HepG2 (cell line): Measurements from ENCODE around the gene APOL2. TPM values are rescaled to one million over a fixed set of nuclear protein-coding genes. Genes with fewer than 3 reads are reported as not detected.

Experiments used
- BORCS8-MEF2B ChIP-seq: sonication (generic); formaldehyde crosslinking; IDR thresholded peaks from 2 replicates; pipeline ENCODE4 v1.8.0; 2022; ENCODE audit warnings: mild to moderate bottlenecking, missing genetic modification reagents
- CREM ChIP-seq, 2 experiments: sonication (generic) in 1 of 2; formaldehyde crosslinking in 1 of 2; IDR thresholded peaks; 2 replicates each; pipeline versions ENCODE4 v1.4.0 to v1.6.1; 2016 to 2020; ENCODE audit warnings: antibody characterized with exemption in 1 of 2, mild to moderate bottlenecking in 1 of 2, missing genetic modification reagents in 1 of 2
- FOXO1 ChIP-seq: sonication (generic); formaldehyde crosslinking; IDR thresholded peaks from 2 replicates; pipeline ENCODE4 v1.4.0; 2020; ENCODE audit warnings: missing genetic modification reagents
- FOXP1 ChIP-seq, 2 experiments: fragments of 450-650 bp in 1 of 2; IDR thresholded peaks; 2 replicates each; pipeline ENCODE4 v1.6.1; 2017 to 2018; ENCODE audit warnings: antibody characterized with exemption in 1 of 2
- GTF3A ChIP-seq: sonication (generic); formaldehyde crosslinking; conservative IDR thresholded peaks from 2 replicates; pipeline ENCODE4 v1.4.0; 2020; ENCODE audit warnings: mild to moderate bottlenecking, missing genetic modification reagents
- HCFC1 ChIP-seq: fragments of 150-350 bp; IDR thresholded peaks from 2 replicates; pipeline ENCODE4 v1.6.1; 2014; ENCODE audit warnings: low read depth, low read length
- HDAC2 ChIP-seq: sonication (generic); formaldehyde crosslinking; IDR thresholded peaks from 2 replicates; pipeline ENCODE4 v1.4.0; 2020; ENCODE audit warnings: missing genetic modification reagents
- MAZ ChIP-seq, 2 experiments: sonication (generic) in 1 of 2; formaldehyde crosslinking in 1 of 2; IDR thresholded peaks; 2 replicates each; pipeline versions ENCODE4 v1.5.0 to v1.6.1; 2012 to 2020; ENCODE audit warnings: low read depth in 2 of 2, mild to moderate bottlenecking in 2 of 2, borderline replicate concordance in 1 of 2, improper control_type of control experiment in 1 of 2, low read length in 1 of 2, missing genetic modification reagents in 1 of 2, moderate library complexity in 1 of 2
- MTA3 ChIP-seq: sonication (generic); formaldehyde crosslinking; IDR thresholded peaks from 2 replicates; pipeline ENCODE4 v1.4.0; 2020; ENCODE audit warnings: missing genetic modification reagents
- NR2F6 ChIP-seq, 2 experiments: IDR thresholded peaks; 2 replicates each; pipeline ENCODE4 v1.6.1; 2016; ENCODE audit warnings: antibody characterized with exemption in 1 of 2, mild to moderate bottlenecking in 1 of 2
- PHF8 ChIP-seq: sonication (generic); formaldehyde crosslinking; IDR thresholded peaks from 2 replicates; pipeline ENCODE4 v1.5.0; 2020; ENCODE audit warnings: missing genetic modification reagents
- POGZ ChIP-seq: sonication (generic); formaldehyde crosslinking; IDR thresholded peaks from 2 replicates; pipeline ENCODE4 v1.4.0; 2020; ENCODE audit warnings: mild to moderate bottlenecking, missing genetic modification reagents
- POLR2AphosphoS5 ChIP-seq: IDR thresholded peaks from 2 replicates; pipeline ENCODE4 v1.6.1; 2012; ENCODE audit warnings: low read depth, low read length
- POLR2G ChIP-seq: fragments of 200-400 bp; formaldehyde crosslinking; IDR thresholded peaks from 2 replicates; pipeline ENCODE4 v1.6.1; 2018; ENCODE audit warnings: mild to moderate bottlenecking, low read depth, low read length, moderate library complexity
- SMAD3 ChIP-seq: sonication (generic); formaldehyde crosslinking; IDR thresholded peaks from 2 replicates; pipeline ENCODE4 v1.4.0; 2020; ENCODE audit warnings: missing genetic modification reagents
- SMYD3 ChIP-seq: sonication (generic); formaldehyde crosslinking; IDR thresholded peaks from 2 replicates; pipeline ENCODE4 v1.8.1; 2023; ENCODE audit warnings: mild to moderate bottlenecking, missing genetic modification reagents
- SOX5 ChIP-seq: IDR thresholded peaks from 2 replicates; pipeline ENCODE4 v1.6.1; 2016; ENCODE audit warnings: borderline replicate concordance
- TBX2 ChIP-seq: sonication (generic); formaldehyde crosslinking; IDR thresholded peaks from 2 replicates; pipeline ENCODE4 v1.5.0; 2020; ENCODE audit warnings: missing genetic modification reagents, mild to moderate bottlenecking, borderline replicate concordance
- YEATS2 ChIP-seq: sonication (generic); formaldehyde crosslinking; IDR thresholded peaks from 2 replicates; pipeline ENCODE4 v1.4.0; 2020; ENCODE audit warnings: missing genetic modification reagents, borderline replicate concordance
- ZFY ChIP-seq: sonication (generic); formaldehyde crosslinking; IDR thresholded peaks from 2 replicates; pipeline ENCODE4 v1.4.0; 2020; ENCODE audit warnings: missing genetic modification reagents
- ZMYM4 ChIP-seq: sonication (generic); formaldehyde crosslinking; IDR thresholded peaks from 2 replicates; pipeline ENCODE4 v1.8.1; 2023; ENCODE audit warnings: mild to moderate bottlenecking, missing genetic modification reagents
- ZNF549 ChIP-seq: sonication (generic); formaldehyde crosslinking; IDR thresholded peaks from 2 replicates; pipeline ENCODE4 v1.5.0; 2020; ENCODE audit warnings: missing genetic modification reagents
- ZNF564 ChIP-seq: sonication (generic); formaldehyde crosslinking; IDR thresholded peaks from 2 replicates; pipeline ENCODE4 v1.8.1; 2023; ENCODE audit warnings: mild to moderate bottlenecking, missing genetic modification reagents
- ZNF614 ChIP-seq: IDR thresholded peaks from 2 replicates; pipeline ENCODE4 v1.6.1; 2018; ENCODE audit warnings: missing biosample characterization, missing genetic modification reagents, inconsistent platforms, borderline replicate concordance
- ZNF782 ChIP-seq: sonication (generic); formaldehyde crosslinking; IDR thresholded peaks from 2 replicates; pipeline ENCODE4 v1.4.0; 2020; ENCODE audit warnings: missing genetic modification reagents, mild to moderate bottlenecking, borderline replicate concordance
- ZZZ3 ChIP-seq: sonication (generic); formaldehyde crosslinking; IDR thresholded peaks from 2 replicates; pipeline ENCODE4 v1.4.0; 2020; ENCODE audit warnings: missing genetic modification reagents, mild to moderate bottlenecking, borderline replicate concordance
- polyA plus RNA-seq, 8 experiments: library from polyadenylated mRNA; depleted of rRNA in 3 of 8; stranded (reverse) in 7 of 8; unstranded in 1 of 8; fragments of >200 nt; fragmentation: Illumina TruSeq in 4 of 8; extraction: Trizol in 4 of 8; gene quantifications; 2 replicates each; pipeline versions ENCODE4 v1.2.1 to v1.2.3, GENCODE V29; 2011 to 2016; ENCODE audit warnings: low read depth in 4 of 8, missing spikeins in 1 of 8, mixed read lengths in 1 of 8; ENCODE audit not compliant: insufficient read depth in 1 of 8
- total RNA-seq, 5 experiments: library from RNA; depleted of rRNA; stranded (reverse); fragments of >200 nt; fragmentation: Illumina TruSeq; extraction: Trizol; gene quantifications; 2 replicates each; pipeline ENCODE4 v1.2.3, GENCODE V29; 2016; ENCODE audit warnings: low read depth in 1 of 5
- TF ChIP-seq, protein P1 (sequence below): sonication (generic); formaldehyde crosslinking; IDR thresholded peaks from 2 replicates; pipeline ENCODE4 v1.5.0; 2020; ENCODE audit warnings: missing genetic modification reagents, mild to moderate bottlenecking, borderline replicate concordance

The APOL2 gene
- total and polyA plus RNA-seq, 2 of the 13 experiments (the other 11 are each of a cell fraction or from before 2014, with no cell fraction given): 28.7 to 51.2 TPM

DNA sequence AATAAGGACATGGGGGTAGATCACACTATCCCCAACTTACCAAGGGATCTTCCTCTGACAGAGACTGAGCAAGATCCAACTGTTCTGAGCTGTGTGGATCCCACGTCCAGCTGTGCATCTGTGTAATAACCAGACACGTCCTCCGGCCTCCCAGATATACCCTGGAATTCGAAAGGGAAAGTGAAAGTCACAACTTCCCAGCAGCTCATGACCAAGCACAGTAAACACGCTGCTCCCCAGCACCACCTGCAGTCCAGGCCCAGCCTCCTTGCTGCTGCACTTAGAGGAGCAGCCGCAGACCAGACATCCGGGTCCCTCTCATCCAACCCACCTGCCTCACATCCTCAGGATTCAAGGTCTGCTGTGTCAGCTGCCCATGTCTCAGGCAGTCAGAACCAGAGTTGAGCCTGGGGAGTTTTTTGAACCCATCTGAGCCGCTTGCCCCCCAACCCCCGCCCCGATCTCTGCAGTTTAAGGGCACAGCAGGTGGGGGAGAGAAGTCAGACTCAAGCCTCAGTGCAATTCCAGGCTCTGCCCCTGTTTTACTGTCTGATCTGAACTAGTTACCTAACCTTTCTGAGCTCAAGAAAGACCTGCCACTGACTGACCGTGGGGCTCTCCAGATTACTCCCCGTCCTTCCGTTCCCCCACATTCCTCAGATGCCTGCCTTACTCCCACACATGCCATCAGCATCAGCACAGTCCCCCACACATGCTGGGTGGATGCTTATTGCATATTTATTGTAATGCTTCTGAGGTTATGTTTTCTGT is at the start of gene APOL2 (continued):
- TF ChIP-seq TBX2 (CRISPR knock-in tag) (0 out of 2 replicates have a peak, but pooled peaks have one; percentile 32), CREM (IDR thresholded peaks at IDR 0.05) (peak; percentile 40; the same call in 1 of the 2 replicates), CREM (CRISPR knock-in tag; IDR thresholded peaks at IDR 0.05) (no peak), BORCS8-MEF2B (CRISPR knock-in tag) (peak; percentile 75), ZMYM4 (CRISPR knock-in tag) (peak; percentile 71), SMYD3 (CRISPR knock-in tag) (0 out of 2 replicates have a peak, but pooled peaks have one; percentile 49), FOXO1 (CRISPR knock-in tag) (peak; percentile 95), SOX5 (CRISPR knock-in tag) (peak; percentile 57; the same call in 1 of the 2 replicates), ZNF564 (CRISPR knock-in tag) (0 out of 2 replicates have a peak, but pooled peaks have one; percentile 40), ZNF549 (CRISPR knock-in tag) (no peak), POLR2AphosphoS5 (peak; percentile 87), HDAC2 (peak; percentile 66; the same call in 1 of the 2 replicates), ZNF614 (CRISPR knock-in tag) (peak; percentile 65; the same call in 1 of the 2 replicates), NR2F6 (IDR thresholded peaks at IDR 0.05) (no peak), NR2F6 (CRISPR knock-in tag; IDR thresholded peaks at IDR 0.05) (peak; percentile 49; the same call in 1 of the 2 replicates), ZNF782 (CRISPR knock-in tag) (0 out of 2 replicates have a peak, but pooled peaks have one; percentile 17), ZFY (CRISPR knock-in tag) (peak; percentile 76; the same call in 1 of the 2 replicates), MTA3 (CRISPR knock-in tag) (no peak), ZZZ3 (peak; percentile 72; the same call in 1 of the 2 replicates), HCFC1 (peak; percentile 57), POGZ (CRISPR knock-in tag) (peak; percentile 53; the same call in 1 of the 2 replicates), POLR2G (peak; percentile 81), GTF3A (no peak), SMAD3 (0 out of 2 replicates have a peak, but pooled peaks have one; percentile 42), FOXP1 (IDR thresholded peaks at IDR 0.05) (peak; percentile 49; the same call in 1 of the 2 replicates), FOXP1 (CRISPR knock-in tag; IDR thresholded peaks at IDR 0.05) (peak; percentile 72), PHF8 (CRISPR knock-in tag) (0 out of 2 replicates have a peak, but pooled peaks have one; percentile 42), MAZ (IDR thresholded peaks at IDR 0.05; ENCODE audit: borderline replicate concordance, low read depth, low read length) (0 out of 2 replicates have a peak, but pooled peaks have one; percentile 39), MAZ (CRISPR knock-in tag; IDR thresholded peaks at IDR 0.05; ENCODE audit: low read depth) (no peak; the same call in 1 of the 2 replicates), YEATS2 (CRISPR knock-in tag) (peak; percentile 93)
- TF ChIP-seq, protein P1, sequence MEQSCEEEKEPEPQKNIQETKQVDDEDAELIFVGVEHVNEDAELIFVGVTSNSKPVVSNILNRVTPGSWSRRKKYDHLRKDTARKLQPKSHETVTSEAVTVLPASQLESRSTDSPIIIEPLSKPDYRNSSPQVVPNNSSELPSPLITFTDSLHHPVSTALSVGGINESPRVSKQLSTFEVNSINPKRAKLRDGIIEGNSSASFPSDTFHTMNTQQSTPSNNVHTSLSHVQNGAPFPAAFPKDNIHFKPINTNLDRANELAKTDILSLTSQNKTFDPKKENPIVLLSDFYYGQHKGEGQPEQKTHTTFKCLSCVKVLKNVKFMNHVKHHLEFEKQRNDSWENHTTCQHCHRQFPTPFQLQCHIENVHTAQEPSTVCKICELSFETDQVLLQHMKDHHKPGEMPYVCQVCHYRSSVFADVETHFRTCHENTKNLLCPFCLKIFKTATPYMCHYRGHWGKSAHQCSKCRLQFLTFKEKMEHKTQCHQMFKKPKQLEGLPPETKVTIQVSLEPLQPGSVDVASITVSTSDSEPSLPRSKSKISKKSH (CRISPR knock-in tag): no peak
